HG03565 (cell line): Measurements from ENCODE around the gene STPG4.
"Not testable (repeated sequence)": the region's sequence is repeated elsewhere in the genome, so short reads cannot be mapped to it uniquely, and the experiment has no call there.

Source experiments
- ATAC-seq: cut with Tn5 transposase; IDR thresholded peaks from one replicate; pipeline ENCODE4 v1.9.1; 2021; ENCODE audit warnings: mild to moderate bottlenecking, moderate library complexity; ENCODE audit not compliant: unreplicated experiment

Gene STPG4

DNA sequence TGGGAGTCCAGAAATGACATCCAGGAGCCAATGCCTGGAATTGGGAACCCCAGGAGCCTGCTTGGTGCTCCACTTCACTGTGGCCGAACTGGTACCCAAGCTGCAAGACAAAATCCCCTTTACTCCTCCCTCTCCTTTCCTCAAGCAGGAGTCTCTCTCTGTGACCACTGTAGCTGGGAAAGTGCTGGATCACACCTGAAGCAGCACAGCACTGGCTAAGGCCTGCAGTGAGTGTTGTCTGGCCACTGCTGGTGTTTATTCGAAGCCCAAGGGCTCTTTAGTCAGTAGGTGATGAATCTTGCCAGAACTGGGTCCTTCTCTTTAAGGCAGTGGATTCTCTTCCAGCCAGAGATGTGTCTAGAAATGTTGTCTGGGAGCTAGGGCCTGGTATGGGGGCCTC, 26.4 kb downstream of the STPG4 start:
- no peak for ATAC-seq

- no peak for ATAC-seq
Measured at GRCh38 chr2:47127862-47128543, 27.1 kb downstream of the STPG4 start.

DNA sequence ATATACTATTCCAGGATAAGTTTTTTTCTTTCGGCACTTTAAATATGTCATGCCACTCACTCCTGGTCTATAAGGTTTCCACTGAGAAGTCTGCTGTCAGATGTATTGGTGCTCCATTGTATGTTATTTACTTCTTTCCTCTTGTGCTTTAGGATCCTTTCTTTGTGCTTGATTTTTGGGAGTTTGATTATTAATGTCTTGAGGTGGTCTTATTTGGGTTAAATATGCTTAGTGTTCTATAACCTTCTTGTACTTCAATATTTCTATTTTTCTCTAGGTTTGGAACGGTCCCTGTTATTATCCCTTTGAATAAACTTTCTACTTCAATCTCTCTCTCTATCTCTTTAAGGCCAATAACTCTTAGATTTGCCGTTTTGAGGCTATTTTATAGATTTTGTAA, 28.3 kb downstream of the STPG4 start:
- no peak for ATAC-seq

GRCh38 chr2:47124740-47125139, 30.4 kb downstream of the STPG4 start:
- not testable (repeated sequence) for ATAC-seq

GRCh38 chr2:47120424-47120823, 34.7 kb downstream of the STPG4 start:
- ATAC-seq, result not testable (repeated sequence)

GRCh38 chr2:47119001-47119400, 36.1 kb downstream of the STPG4 start:
- no peak for ATAC-seq

DNA sequence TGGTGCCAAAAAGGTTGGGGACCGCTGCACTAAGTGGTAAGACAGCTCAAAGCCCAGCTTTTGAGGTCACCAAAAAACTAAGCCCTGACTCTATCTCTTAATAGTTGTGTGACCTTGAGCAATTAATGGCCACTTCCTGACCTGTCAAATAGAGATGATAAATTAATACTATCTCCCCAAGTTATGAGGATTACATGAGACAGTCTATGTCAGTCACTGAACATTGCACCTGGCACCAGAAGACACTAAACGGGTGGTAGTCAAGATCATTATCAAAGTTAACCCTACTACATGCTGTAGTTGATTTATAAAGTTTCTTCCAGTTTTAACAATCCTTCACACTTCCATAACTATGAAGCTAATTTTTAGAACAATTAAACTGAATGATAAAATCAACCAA, 36.5 kb downstream of the STPG4 start:
- ATAC-seq, result no peak

GRCh38 chr2:47112665-47113435, 42.3 kb downstream of the STPG4 start:
- no peak for ATAC-seq

DNA sequence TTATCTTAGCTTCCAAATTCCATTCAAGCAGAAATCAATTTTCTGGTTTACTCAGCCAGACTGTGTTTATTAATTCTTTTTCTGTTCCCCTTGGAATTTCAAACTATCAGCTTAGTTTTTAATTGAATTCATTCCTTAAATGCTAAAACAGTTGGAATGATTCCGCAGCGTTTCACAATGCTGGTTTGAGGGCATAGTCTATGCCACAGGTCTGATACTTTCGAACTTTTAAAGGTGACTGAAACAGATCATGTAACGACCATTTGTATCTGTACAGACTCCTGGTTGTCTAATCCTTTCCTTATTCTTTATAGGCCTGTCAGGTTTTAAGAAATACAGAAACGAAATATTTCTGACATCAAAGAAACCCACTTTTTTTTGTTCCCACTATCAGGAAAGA, 45.4 kb downstream of the STPG4 start:
- ATAC-seq, result no peak

DNA sequence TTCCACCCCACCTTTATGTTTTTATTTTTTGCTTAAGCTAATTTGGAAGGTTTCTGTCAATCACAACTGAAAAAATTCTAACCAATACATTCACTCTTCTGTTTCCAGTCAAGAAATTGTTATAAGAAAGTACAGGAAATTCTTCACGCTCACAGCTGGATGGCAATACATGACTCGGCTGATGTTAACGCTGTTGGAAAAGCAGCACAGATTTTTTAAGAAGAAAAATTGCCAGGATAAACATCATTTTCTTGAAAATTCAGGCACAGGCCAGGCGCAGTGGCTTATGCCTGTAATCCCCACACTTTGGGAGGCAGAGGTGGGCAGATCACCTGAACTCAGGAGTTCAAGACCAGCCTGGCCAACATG, 46.1 kb downstream of the STPG4 start:
- no peak for ATAC-seq

DNA sequence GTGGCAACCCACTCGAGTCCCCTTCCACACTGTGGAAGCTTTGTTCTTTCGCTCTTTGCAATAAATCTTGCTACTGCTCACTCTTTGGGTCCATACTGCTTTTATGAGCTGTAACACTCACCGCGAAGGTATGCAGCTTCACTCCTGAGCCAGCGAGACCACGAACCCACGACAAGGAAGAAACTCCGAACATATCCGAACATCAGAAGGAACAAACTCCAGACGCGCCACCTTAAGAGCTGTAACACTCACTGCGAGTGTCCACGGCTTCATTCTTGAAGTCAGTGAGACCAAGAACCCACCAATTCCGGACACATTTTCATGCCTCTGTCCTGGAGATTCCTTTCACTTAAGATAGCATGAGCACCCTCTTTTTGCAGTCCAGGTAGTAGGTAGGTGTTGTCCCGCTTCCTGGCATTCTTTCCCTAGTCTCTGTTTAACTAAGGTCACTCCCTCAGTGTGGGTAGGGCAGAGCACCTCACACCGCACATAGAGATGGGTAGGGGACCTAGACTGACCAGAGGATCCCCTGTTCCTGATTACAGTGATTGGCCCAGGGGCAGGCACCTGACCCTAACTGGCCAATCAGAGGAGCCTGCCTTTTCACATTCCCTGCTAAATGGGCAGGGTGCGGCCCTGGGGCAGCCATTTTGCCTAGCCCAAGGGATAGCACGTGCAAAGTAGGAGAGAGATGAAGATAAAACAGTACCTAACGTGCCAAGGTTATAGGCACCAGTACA, 46.7 kb downstream of the STPG4 start:
- ATAC-seq, result not testable (repeated sequence)

DNA sequence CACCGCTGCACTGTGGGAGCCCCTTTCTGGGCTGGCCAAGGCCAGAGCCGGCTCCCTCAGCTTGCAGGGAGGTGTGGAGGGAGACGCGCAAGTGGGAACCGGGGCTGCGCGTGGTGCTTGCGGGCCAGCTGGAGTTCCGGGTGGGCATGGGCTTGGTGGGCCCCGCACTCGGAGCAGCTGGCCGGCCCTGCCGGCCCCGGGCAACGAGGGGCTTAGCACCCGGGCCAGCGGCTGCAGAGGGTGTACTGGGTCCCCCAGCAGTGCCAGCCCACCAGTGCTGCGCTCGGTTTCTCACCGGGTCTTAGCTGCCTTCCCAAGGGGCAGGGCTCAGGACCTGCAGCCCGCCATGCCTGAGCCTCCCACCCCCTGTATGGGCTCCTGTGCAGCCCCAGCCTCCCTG, 47.9 kb downstream of the STPG4 start:
- ATAC-seq, result not testable (repeated sequence)

GRCh38 chr2:47106231-47106630, 48.9 kb downstream of the STPG4 start:
- not testable (repeated sequence) for ATAC-seq

- not testable (repeated sequence) for ATAC-seq
Measured at GRCh38 chr2:47099712-47100111, 55.4 kb downstream of the STPG4 start.

- ATAC-seq, result no peak
Measured at GRCh38 chr2:47098953-47099352, 56.2 kb downstream of the STPG4 start.

DNA sequence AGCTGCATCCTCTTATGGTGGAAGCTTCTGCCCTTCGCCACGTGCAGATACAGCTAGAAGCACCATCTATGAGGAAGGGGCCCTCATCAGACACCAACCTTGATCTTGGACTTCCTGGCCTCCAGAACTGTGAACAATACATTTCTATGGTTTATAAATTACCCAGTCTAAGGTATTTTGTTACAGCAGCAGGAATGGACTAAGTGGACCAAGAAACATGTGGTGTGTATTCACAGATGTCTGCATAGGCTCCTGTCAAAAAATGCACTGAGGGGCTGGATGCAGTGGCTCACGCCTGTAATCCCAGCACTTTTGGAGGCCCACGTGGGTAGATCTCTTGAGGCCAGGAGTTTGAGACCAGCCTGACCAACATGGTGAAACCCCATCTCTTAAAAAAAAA, 57.5 kb downstream of the STPG4 start:
- ATAC-seq, result no peak

- no peak for ATAC-seq
Measured at GRCh38 chr2:47096451-47096850, 58.7 kb downstream of the STPG4 start.

GRCh38 chr2:47095349-47096020, 59.6 kb downstream of the STPG4 start:
- ATAC-seq, result no peak

DNA sequence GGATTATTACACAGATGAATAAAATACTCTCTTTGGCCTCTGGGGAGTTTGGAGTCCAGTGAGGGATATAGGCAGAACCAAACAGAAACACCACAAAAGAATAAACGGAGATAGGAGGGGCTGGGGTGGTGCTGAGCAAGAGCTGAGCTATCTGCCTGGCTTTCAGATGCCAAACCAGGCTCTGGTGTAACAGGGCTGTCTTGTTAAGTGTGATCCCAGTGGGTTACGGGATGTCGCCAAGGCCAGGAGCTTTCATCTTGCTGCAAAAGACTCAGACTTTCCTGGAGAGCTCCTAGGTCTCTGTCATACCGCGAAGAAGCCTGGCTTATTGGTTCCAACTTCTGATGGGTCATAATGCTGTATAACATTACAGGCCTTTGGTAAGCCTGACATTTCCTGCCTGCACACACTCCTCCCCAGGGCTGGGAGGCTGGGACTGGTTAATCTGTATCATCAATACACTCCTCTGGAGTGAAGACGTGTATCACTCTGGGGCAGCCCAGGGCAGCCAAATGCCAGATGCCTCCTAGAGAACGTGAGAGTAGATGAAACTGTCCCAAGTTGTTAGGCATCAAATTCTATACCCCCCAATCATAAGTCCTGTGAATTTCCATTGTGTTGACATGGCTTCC, 60.5 kb downstream of the STPG4 start:
- ATAC-seq, result no peak

DNA sequence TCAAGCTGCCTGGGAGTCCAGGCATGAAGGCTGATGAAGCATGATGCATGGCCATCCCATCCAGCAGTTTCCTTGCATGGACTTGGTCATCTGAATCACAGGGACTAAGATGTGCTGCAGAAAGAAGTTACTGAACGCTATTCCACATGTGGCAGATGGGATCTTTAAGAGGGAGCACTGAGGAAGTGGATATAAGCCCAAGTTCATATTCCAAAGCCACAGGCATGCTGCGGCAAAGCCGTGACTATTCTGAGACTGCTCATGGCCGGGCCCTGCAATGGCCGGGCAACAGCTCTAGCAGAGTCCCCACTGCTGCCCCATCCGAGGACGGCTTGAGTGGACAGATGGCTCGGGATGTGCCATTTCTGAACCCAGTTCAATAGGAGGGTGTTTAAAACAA, 61.5 kb downstream of the STPG4 start:
- no peak for ATAC-seq

GRCh38 chr2:47092465-47092864, 62.6 kb downstream of the STPG4 start:
- ATAC-seq, result no peak
